DLD1 (cell line): ENCODE data around the gene PPP1R13L.
"Not testable (repeated sequence)": the region's sequence is repeated elsewhere in the genome, so short reads cannot be mapped to it uniquely, and the experiment has no call there.

Experiments
- in situ Hi-C: cut with HindIII; loops from 2 replicates; pipeline ENCODE4 v1.10.0; 2017; ENCODE audit warnings: low sequenced_read_pairs

Gene PPP1R13L

GRCh38 chr19:45404557-45405434 is at the start of gene PPP1R13L:
TSS of gene PPP1R13L (minus strand) at chr19:45405069. CDS start at chr19:45398318, 6,751 bp downstream.
- in situ Hi-C loops = no loop called here

GRCh38 chr19:45451850-45452387 is 47.0 kb upstream of the PPP1R13L start:
- in situ Hi-C loops = no loop called here

GRCh38 chr19:45451131-45451849 is 46.4 kb upstream of the PPP1R13L start:
- in situ Hi-C loops = no loop called here

GRCh38 chr19:45450012-45450333 is 45.1 kb upstream of the PPP1R13L start:
- in situ Hi-C loops = no loop called here

- in situ Hi-C loops = no loop called here
Observed at GRCh38 chr19:45448887-45449299, 44.0 kb upstream of the PPP1R13L start.

- in situ Hi-C loops = no loop called here
Observed at GRCh38 chr19:45448425-45448756, 43.5 kb upstream of the PPP1R13L start.

GRCh38 chr19:45446944-45447343 is 42.1 kb upstream of the PPP1R13L start:
- in situ Hi-C loops = no loop called here

GRCh38 chr19:45446295-45446694 is 41.4 kb upstream of the PPP1R13L start:
- in situ Hi-C loops = no loop called here

GRCh38 chr19:45445139-45445538 is 40.3 kb upstream of the PPP1R13L start:
- in situ Hi-C loops = no loop called here

- in situ Hi-C loops = no loop called here
Observed at GRCh38 chr19:45444318-45445041, 39.6 kb upstream of the PPP1R13L start.

- in situ Hi-C loops = no loop called here
Observed at GRCh38 chr19:45443462-45444317, 38.8 kb upstream of the PPP1R13L start.

- in situ Hi-C loops = no loop called here
Observed at GRCh38 chr19:45442778-45443461, 38.1 kb upstream of the PPP1R13L start.

- in situ Hi-C loops = no loop called here
Observed at GRCh38 chr19:45442408-45442777, 37.5 kb upstream of the PPP1R13L start.

- in situ Hi-C loops = no loop called here
Observed at GRCh38 chr19:45440873-45441654, 36.2 kb upstream of the PPP1R13L start.

- in situ Hi-C loops = no loop called here
Observed at GRCh38 chr19:45440259-45440638, 35.4 kb upstream of the PPP1R13L start.

GRCh38 chr19:45439569-45440258 is 34.8 kb upstream of the PPP1R13L start:
- in situ Hi-C loops = no loop called here

- in situ Hi-C loops = no loop called here
Observed at GRCh38 chr19:45439190-45439568, 34.3 kb upstream of the PPP1R13L start.

GRCh38 chr19:45437328-45437727 is 32.5 kb upstream of the PPP1R13L start:
- in situ Hi-C loops = no loop called here

GRCh38 chr19:45432543-45432942 is 27.7 kb upstream of the PPP1R13L start:
- in situ Hi-C loops = not testable (repeated sequence)
